IPS-18a (cell line): ENCODE results near the gene PDZD8.

Experiments used
- H3K27ac ChIP-seq: one replicate; pipeline ENCODE4 v1.5.1; 2013; ENCODE audit warnings: low read length
- H3K27me3 ChIP-seq: one replicate; pipeline ENCODE4 v1.6.1; 2013; ENCODE audit warnings: mild to moderate bottlenecking, low read length; ENCODE audit not compliant: control insufficient read depth, insufficient read depth
- H3K36me3 ChIP-seq: one replicate; pipeline ENCODE4 v1.6.1; 2013; ENCODE audit warnings: low read depth, low read length; ENCODE audit not compliant: control insufficient read depth
- H3K4me1 ChIP-seq: one replicate; pipeline ENCODE4 v1.6.1; 2013; ENCODE audit warnings: low read depth, low read length; ENCODE audit not compliant: control insufficient read depth
- H3K4me3 ChIP-seq: one replicate; pipeline ENCODE4 v1.5.1; 2013; ENCODE audit warnings: low read length
- H3K9ac ChIP-seq: one replicate; pipeline ENCODE4 v1.6.1; 2013; ENCODE audit warnings: mild to moderate bottlenecking, low read length, moderate library complexity
- H3K9me3 ChIP-seq: one replicate; pipeline ENCODE4 v1.6.1; 2013; ENCODE audit warnings: low read depth, low read length; ENCODE audit not compliant: control insufficient read depth

The PDZD8 gene, protein sequence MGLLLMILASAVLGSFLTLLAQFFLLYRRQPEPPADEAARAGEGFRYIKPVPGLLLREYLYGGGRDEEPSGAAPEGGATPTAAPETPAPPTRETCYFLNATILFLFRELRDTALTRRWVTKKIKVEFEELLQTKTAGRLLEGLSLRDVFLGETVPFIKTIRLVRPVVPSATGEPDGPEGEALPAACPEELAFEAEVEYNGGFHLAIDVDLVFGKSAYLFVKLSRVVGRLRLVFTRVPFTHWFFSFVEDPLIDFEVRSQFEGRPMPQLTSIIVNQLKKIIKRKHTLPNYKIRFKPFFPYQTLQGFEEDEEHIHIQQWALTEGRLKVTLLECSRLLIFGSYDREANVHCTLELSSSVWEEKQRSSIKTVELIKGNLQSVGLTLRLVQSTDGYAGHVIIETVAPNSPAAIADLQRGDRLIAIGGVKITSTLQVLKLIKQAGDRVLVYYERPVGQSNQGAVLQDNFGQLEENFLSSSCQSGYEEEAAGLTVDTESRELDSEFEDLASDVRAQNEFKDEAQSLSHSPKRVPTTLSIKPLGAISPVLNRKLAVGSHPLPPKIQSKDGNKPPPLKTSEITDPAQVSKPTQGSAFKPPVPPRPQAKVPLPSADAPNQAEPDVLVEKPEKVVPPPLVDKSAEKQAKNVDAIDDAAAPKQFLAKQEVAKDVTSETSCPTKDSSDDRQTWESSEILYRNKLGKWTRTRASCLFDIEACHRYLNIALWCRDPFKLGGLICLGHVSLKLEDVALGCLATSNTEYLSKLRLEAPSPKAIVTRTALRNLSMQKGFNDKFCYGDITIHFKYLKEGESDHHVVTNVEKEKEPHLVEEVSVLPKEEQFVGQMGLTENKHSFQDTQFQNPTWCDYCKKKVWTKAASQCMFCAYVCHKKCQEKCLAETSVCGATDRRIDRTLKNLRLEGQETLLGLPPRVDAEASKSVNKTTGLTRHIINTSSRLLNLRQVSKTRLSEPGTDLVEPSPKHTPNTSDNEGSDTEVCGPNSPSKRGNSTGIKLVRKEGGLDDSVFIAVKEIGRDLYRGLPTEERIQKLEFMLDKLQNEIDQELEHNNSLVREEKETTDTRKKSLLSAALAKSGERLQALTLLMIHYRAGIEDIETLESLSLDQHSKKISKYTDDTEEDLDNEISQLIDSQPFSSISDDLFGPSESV

DNA sequence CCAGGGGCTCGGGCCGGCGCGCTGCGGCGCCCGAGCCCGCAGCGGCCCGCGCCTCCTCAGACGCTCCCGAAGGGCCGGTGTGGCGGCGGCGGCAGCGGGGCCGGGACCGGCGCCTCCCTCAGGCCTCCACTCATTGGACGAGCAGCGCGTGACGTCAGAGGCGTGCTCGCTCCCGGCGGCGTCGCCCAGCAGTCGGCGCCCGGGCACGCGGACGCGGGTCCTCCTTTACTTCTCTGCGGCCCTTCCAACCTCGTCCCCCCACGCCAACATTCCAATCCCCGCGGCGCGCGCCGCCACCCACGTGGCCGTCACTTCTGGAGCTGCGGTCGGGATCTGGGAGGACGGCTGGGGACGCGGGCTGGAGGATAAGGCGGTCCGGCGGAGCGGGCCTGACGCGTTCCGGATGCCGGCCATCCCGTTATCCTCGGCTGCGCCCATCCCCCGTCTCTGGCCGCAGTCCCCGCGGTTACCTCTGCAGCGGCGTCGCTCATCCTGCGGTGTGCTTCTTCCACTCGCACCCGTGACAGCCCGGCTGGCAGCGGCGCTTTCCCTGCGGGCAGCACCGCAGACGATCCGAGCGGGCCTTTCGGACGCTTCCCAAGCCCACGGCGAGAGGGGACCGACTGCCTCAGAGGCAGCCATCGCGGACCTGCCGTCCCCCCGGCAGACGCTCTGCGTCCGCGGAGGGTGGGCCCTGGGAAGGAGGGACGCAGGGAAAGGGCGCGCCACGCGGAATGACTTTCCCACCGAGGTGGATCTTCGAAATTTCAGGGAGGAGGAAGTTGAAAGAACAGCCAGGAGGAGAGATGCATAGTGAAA is at the start of gene PDZD8:
Gene PDZD8 (minus strand): TSS at position 81 of the 819 bp plus-strand sequence. CDS start 213 bp downstream, outside the sequence.
- Histone ChIP-seq H3K4me1 (peaks cover 9% of the 10 kb centered on the region), H3K27me3 (peaks cover 32% of the 10 kb centered on the region), H3K27ac (no peak within 1 kb of the TSS), H3K4me3 (peak within 1 kb of the TSS; percentile 91), H3K36me3 (no peaks in the 10 kb centered on the region), H3K9me3 (no peaks in the 10 kb centered on the region), H3K9ac (peak within 1 kb of the TSS; percentile 58)

DNA sequence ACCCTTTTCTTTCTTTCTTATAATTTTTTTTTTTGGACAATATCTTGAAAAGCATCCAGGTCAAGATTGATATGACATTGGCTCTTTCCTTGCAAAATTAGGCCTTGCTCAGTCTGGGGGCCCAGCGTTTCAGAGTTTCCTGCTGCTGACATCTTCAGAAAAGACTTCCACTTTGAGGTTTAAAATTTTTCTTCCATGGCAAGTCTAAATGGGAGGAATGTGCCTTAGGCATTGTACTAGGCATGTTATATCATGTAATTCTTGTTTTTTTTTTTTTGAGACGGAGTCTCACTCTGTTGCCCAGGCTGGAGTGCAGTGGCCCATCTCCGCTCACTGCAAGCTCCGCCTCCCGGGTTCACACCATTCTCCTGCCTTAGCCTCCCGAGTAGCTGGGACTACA is 48.9 kb upstream of the PDZD8 start:
- no peaks in the 10 kb centered on the region for H3K36me3 ChIP-seq
- no peak overlapping the region for H3K4me3 ChIP-seq
- H3K27ac ChIP-seq: no peak overlapping the region
- no peaks in the 10 kb centered on the region for H3K9me3 ChIP-seq
- peaks cover 19% of the 10 kb centered on the region for H3K4me1 ChIP-seq
- no peaks in the 10 kb centered on the region for H3K27me3 ChIP-seq
- no peak overlapping the region for H3K9ac ChIP-seq

DNA sequence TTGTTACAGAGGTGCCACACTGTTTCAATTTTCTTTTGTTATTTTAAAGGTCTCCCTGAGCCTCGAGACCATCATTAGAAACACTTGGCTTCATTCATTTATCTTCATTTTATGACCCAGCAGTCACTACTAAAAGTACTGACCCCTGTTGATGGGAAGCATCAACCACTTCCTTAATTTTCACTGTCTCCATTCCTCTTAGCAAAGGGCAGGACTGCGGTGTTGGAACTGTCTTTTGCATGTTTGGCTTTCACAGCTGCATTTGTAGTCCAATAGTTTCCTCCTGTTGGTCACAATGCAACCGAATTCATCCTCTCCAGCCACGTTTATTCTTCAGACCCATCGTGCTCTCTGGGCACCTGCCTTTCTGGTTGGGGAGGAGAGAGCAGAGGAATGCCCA is 46.7 kb upstream of the PDZD8 start:
- no peak overlapping the region for H3K9ac ChIP-seq

DNA sequence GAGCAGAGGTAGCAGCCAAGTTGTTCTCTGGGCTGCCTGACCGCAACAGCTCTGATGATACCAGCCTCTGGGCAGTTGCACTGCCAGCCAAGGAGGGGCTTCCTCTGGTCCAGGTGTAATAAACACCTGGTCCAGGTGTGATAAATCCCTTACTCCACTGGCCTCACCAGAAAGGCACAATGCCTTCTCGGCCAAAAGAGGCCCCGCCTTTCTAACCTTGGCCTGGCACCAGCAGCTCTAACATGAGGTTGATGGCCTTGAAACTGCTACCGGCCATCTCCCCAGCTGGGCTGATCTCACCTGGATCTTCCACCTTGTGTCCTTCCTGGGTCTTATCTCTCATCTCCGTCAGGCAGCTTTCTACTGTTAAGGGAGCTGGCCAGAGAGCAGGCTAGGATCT is 45.5 kb upstream of the PDZD8 start:
- Histone ChIP-seq H3K36me3 (no peaks in the 10 kb centered on the region), H3K9me3 (no peaks in the 10 kb centered on the region), H3K9ac (no peak overlapping the region), H3K27me3 (no peaks in the 10 kb centered on the region), H3K4me1 (peaks cover 10% of the 10 kb centered on the region), H3K4me3 (no peak overlapping the region), H3K27ac (no peak overlapping the region)

More for the DNA sequence above, 46.7 kb upstream of the PDZD8 start:
- no peak overlapping the region for H3K27ac ChIP-seq
- H3K4me3 ChIP-seq: no peak overlapping the region
- peaks cover 19% of the 10 kb centered on the region for H3K4me1 ChIP-seq
- no peaks in the 10 kb centered on the region for H3K36me3 ChIP-seq
- no peaks in the 10 kb centered on the region for H3K27me3 ChIP-seq
- H3K9me3 ChIP-seq: no peaks in the 10 kb centered on the region

DNA sequence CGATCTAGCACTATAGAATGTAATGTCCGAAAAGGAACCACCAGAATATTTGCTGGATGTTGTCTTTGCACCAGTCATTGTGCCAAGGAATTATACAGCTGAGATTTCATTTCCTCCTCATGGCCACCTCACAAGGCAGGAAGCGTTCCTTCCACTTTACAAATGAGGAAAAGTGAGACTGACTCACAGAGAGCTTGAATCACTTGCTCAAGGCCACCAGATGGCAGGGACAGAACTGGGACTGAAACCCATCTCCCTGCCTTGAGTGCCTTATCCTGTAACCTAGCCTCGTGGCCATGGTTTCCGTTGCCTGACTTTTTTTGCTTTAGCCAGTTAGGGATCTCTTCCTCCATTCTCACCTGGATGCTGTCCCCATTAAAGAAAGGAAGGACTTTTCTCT is 44.7 kb upstream of the PDZD8 start:
- Histone ChIP-seq H3K27me3 (no peaks in the 10 kb centered on the region), H3K27ac (no peak overlapping the region), H3K9ac (no peak overlapping the region), H3K9me3 (no peaks in the 10 kb centered on the region), H3K4me3 (no peak overlapping the region), H3K4me1 (peaks cover 4% of the 10 kb centered on the region), H3K36me3 (no peaks in the 10 kb centered on the region)

DNA sequence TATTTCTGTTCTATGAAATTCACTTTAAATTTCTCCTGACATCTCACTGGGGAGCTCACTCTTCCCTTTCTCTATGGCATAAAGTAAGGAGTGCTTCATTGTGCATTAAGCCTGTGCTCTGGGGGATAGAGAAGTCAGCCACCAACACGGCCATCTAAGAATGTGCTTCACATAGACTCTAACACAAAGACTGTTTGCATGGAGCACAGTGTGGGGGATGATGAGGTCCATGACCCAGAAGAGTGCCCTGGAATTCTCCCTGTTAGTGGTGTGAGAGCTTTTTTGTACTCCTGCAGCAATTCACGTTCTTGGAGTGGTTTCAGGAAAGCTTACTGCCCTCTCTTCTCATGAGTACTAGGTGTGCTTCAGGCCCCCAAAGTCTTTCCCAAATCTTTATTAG is 43.9 kb upstream of the PDZD8 start:
- Histone ChIP-seq H3K27ac (no peak overlapping the region), H3K9ac (no peak overlapping the region), H3K36me3 (no peaks in the 10 kb centered on the region), H3K9me3 (no peaks in the 10 kb centered on the region), H3K4me3 (no peak overlapping the region), H3K27me3 (no peaks in the 10 kb centered on the region), H3K4me1 (no peaks in the 10 kb centered on the region)

DNA sequence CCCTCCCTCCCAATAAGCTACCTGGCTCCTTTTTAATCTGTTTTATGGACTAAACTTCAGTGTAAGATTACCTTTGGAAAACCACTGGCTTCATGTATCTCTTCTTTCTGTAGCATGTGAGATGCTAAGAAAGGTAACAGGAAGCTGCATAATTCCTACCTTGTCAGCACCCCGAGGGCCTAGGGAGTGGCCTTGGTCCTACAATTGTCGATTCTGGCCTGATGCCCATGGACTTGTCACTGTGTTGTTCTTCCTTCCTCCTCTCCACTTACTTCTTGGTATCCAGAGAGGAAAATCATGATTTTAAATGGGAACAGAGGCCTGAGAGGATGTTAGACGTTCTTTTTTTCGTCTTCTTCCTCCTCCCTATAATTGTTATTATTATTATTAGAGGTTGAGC is 42.9 kb upstream of the PDZD8 start:
- H3K27ac ChIP-seq: no peak overlapping the region

DNA sequence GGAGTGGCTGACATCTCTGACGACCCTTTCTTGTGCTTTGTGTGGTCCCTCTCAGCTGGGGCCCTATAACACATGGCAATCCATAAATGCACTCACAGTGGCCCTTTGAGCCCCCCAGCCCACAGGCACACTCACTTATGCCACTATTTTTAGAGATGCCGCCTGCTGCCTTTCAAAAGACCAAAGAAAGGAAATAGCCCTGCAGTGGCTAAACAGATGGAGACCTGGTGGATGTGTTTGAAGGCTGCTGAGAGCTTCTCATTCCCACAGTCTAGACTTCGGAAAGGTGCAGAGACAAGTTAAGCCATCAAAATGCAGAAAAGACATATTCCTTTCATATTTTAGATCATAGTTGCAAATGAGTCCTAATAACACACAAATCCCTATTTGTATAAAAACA is 42.0 kb upstream of the PDZD8 start:
- no peak overlapping the region for H3K27ac ChIP-seq
- H3K4me1 ChIP-seq: no peaks in the 10 kb centered on the region
- no peak overlapping the region for H3K9ac ChIP-seq
- H3K4me3 ChIP-seq: no peak overlapping the region
- H3K9me3 ChIP-seq: no peaks in the 10 kb centered on the region
- no peaks in the 10 kb centered on the region for H3K36me3 ChIP-seq
- H3K27me3 ChIP-seq: no peaks in the 10 kb centered on the region

More for the DNA sequence above, 42.9 kb upstream of the PDZD8 start:
- Histone ChIP-seq H3K27me3 (no peaks in the 10 kb centered on the region), H3K4me3 (no peak overlapping the region), H3K4me1 (no peaks in the 10 kb centered on the region), H3K9me3 (no peaks in the 10 kb centered on the region), H3K9ac (no peak overlapping the region), H3K36me3 (no peaks in the 10 kb centered on the region)

DNA sequence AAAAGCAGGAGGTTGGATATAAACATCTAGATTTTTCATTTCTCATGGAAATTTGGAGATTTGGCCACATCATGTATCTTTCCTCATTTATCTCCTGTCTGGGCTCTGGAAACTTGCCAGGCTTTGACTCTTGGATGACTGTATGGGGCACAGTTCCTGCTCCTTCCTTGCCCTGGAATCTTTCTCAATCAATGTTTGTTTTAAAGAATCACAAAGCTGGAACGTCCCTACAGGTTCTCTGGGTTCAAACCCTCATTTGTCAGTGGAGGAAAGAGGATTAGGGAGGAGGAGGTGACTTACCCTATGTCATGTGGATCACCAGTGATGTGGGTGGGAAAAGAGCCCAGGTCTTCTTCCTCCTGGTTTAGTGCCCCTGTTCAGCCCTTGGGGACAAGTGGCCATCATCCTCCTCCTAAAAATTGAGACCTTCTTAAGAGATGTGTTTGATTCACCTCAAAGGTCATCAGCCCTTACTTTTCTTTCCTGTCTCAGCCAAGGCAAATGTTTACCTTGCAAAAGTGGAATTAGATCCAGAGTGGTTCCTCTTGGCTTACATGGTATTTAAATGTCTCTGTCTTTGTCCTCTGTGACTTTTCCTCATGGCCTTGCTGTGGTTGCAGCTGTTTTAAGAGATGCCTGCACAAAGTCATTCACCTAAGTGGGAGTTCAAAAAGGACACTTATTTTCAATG is 38.8 kb upstream of the PDZD8 start:
- no peak overlapping the region for H3K9ac ChIP-seq
- no peaks in the 10 kb centered on the region for H3K4me1 ChIP-seq
- H3K36me3 ChIP-seq: no peaks in the 10 kb centered on the region
- no peaks in the 10 kb centered on the region for H3K27me3 ChIP-seq
- no peak overlapping the region for H3K27ac ChIP-seq
- H3K9me3 ChIP-seq: no peaks in the 10 kb centered on the region
- no peak overlapping the region for H3K4me3 ChIP-seq

DNA sequence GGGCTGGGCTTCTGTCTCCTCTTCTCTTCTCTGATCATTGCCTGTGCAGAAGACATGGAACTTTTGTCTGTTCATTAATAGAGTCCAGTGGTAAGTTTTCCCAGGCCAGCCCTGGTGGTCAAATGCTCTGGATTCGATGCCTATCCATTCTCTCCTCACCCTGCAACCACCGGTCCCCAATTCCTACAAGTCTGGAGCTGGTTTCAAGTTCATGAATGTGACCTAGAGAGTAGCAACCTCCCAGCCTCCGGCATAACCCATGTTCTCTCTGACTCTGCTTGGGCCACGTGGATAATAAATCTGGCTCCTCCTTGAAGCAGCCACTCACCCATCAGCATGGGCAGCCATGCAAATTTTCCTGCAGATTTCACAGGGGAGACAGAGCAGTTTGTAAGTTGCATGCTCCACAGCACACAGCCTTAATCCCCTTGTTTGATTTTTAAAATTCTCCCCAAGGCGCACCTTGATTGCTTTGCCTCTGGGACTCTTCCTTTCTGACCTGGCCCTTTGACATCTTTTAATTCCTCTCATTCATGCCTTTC is 37.3 kb upstream of the PDZD8 start:
- H3K9ac ChIP-seq: no peak overlapping the region
- no peak overlapping the region for H3K4me3 ChIP-seq
- H3K27me3 ChIP-seq: no peaks in the 10 kb centered on the region
- no peaks in the 10 kb centered on the region for H3K9me3 ChIP-seq
- H3K4me1 ChIP-seq: no peaks in the 10 kb centered on the region
- no peak overlapping the region for H3K27ac ChIP-seq
- no peaks in the 10 kb centered on the region for H3K36me3 ChIP-seq
